Heart left ventricle (tissue), 16 donors: ENCODE results near the gene TMEM11. TPM values are rescaled to one million over a fixed set of nuclear protein-coding genes. Genes with fewer than 3 reads are reported as not detected.
"Not testable (repeated sequence)": the region's sequence is repeated elsewhere in the genome, so short reads cannot be mapped to it uniquely, and the experiment has no call there.

Source experiments
- ATAC-seq, 4 donors: fragments of 200-7000 bp; cut with Tn5 transposase; one replicate each; pipeline ENCODE4 v1.9.1; 2020 to 2022; ENCODE audit warnings: moderate library complexity in 4 of 4, mild to moderate bottlenecking in 3 of 4, moderate number of reproducible peaks in 1 of 4
- DNase-seq, 5 donors: peaks; one replicate each; pipeline ENCODE4 v3.0.0-alpha.2; 2020
- H3K27ac ChIP-seq, 12 donors: fragments of 200-600 bp; sonication (generic) in 4 of 12; one replicate each; pipeline versions ENCODE4 v1.5.0 to v1.8.0; 2016 to 2022; ENCODE audit warnings: mild to moderate bottlenecking in 2 of 12
- H3K27me3 ChIP-seq, 9 donors: fragments of 200-600 bp; sonication (generic) in 2 of 9; one replicate each; pipeline versions ENCODE4 v1.5.1 to v1.8.0; 2016 to 2022; ENCODE audit warnings: mild to moderate bottlenecking in 3 of 9
- H3K36me3 ChIP-seq, 9 donors: fragments of 200-600 bp; sonication (generic) in 2 of 9; one replicate each; pipeline versions ENCODE4 v1.5.0 to v1.8.0; 2018 to 2022; ENCODE audit warnings: mild to moderate bottlenecking in 2 of 9
- H3K4me1 ChIP-seq, 12 donors: fragments of 200-600 bp; sonication (generic) in 4 of 12; one replicate each; pipeline versions ENCODE4 v1.5.0 to v1.8.0; 2016 to 2022; ENCODE audit warnings: mild to moderate bottlenecking in 3 of 12
- H3K4me3 ChIP-seq, 12 donors: fragments of 200-600 bp; sonication (generic) in 4 of 12; one replicate each; pipeline versions ENCODE4 v1.5.0 to v1.8.0; 2017 to 2022; ENCODE audit warnings: mild to moderate bottlenecking in 9 of 12, moderate library complexity in 4 of 12
- H3K9me3 ChIP-seq, 12 donors: fragments of 200-600 bp; sonication (generic) in 4 of 12; one replicate each; pipeline versions ENCODE4 v1.5.0 to v1.8.0; 2016 to 2022; ENCODE audit warnings: mild to moderate bottlenecking in 1 of 12
- CTCF ChIP-seq, 12 donors: fragments of 200-600 bp; sonication (generic) in 4 of 12; IDR thresholded peaks; one replicate each; pipeline versions ENCODE4 v1.5.0 to v1.8.0; 2018 to 2022; ENCODE audit warnings: antibody characterized with exemption in 12 of 12, mild to moderate bottlenecking in 5 of 12
- POLR2A ChIP-seq, 2 donors: fragments of 450-650 bp; IDR thresholded peaks; one replicate each; pipeline ENCODE4 v1.6.1; 2017; ENCODE audit warnings: antibody characterized with exemption in 2 of 2, mild to moderate bottlenecking in 2 of 2, moderate library complexity in 2 of 2
- WGBS, 4 donors: extraction: QIAGEN DNeasy Blood & Tissue Kit in 2 of 4; methylation state at CpG; one replicate each; pipeline versions ENCODE4 v1.1.5 to v1.1.7; 2013 to 2018; 5-methylcytosine and 5-hydroxymethylcytosine counted together
- intact Hi-C, 10 donors: fragments of 100-400 bp; cut with DNase I; formaldehyde crosslinking; loops; one replicate each; pipeline versions ENCODE4 v1.11.1 to v1.14.2; 2022
- polyA plus RNA-seq, 2 donors: library from polyadenylated mRNA; stranded (reverse); fragments of 200-250 nt; gene quantifications; one replicate each; pipeline ENCODE4 v1.2.3, GENCODE V29; 2013
- total RNA-seq, 9 donors: library from RNA; depleted of rRNA in 2 of 9; stranded (reverse); fragments of >200 nt in 2 of 9; fragmentation: NEBNext Ultra II Directional in 3 of 9; extraction: Animal tissue kit (Norgen Biotek cat#: 25700) in 3 of 9; gene quantifications; one replicate each; pipeline versions ENCODE4 v1.1.0 to v1.2.4, GENCODE V29; 2016 to 2023
- donor health status: ischemic (EF 13 %, LVEDD 7.1; RV severe dilation, severe dysfunction).
- donor health status: healthy with polysubstance abuse.
- donor health status: DM: no; HTN: yes; CAD: no.
- donor health status: DM: no; HTN: no; CAD: no.
- donor health status: ischemic (EF 25% LVEDD 6.9; RV normal size, moderate dysfunction).
- donor health status: ischemic (EF 25% LVEDD 5.7; RV mildly dilated, moderate dysfunction).
- donor health status: healthy.
- donor health status: DM: yes; HTN: yes; CAD: no.
- donor health status: ischemic (EF 35%, LVEDD 5.7; RV mildly dilated, moderate dysfunction).
- donor health status: nonischemic (EF 11% LVEDD 7.7; RV severe dilation, severe dysfunction).
- donor health status: DM: yes; HTN: yes; CAD: no.
- donor health status: PGD.
- donor health status: ischemic (EF 29% LVEDD 5.4; RV normal size, mild dysfunction).
- donor health status: nonischemic (EF 23%, LVEDD 6.1; RV moderate dilation, normal function).

TMEM11 gene
- total and polyA plus RNA-seq, 11 donors, result 23.2 to 59.7 (median 33.0) TPM

GRCh38 chr17:21193031-21193430 lies 20.9 kb downstream of the TMEM11 start:
- H3K36me3 ChIP-seq, result peaks cover 0 to 62% (median 36%) of the 10 kb centered on the region in 9 donors
- intact Hi-C loops, result no loop called here
- WGBS, 4 donors, result 83 to 88% (median 85%) methylated on average over 5 of the region's 5 CpGs
- TF ChIP-seq CTCF (IDR thresholded peaks at IDR 0.05), result no peak
- no peak for TF ChIP-seq POLR2A (IDR thresholded peaks at IDR 0.05)
- peaks cover 0 to 41% (median 24%) of the 10 kb centered on the region in 12 donors for H3K4me1 ChIP-seq
- no peak overlapping the region for H3K27ac ChIP-seq
- DNase-seq (no peak), ATAC-seq (no peak)
- H3K4me3 ChIP-seq, result no peak overlapping the region
- H3K9me3 ChIP-seq, result no peaks in the 10 kb centered on the region
- no peaks in the 10 kb centered on the region for H3K27me3 ChIP-seq

- H3K4me3 ChIP-seq, H3K27me3 ChIP-seq, ATAC-seq, intact Hi-C loops, H3K9me3 ChIP-seq, DNase-seq: not testable (repeated sequence)
- H3K36me3 ChIP-seq, result peaks cover 0 to 56% (median 30%) of the 10 kb centered on the region in 9 donors
- 91 to 95% (median 94%) methylated on average over 7 of the region's 7 CpGs for WGBS, 4 donors
- peaks cover 0 to 41% (median 24%) of the 10 kb centered on the region in 12 donors for H3K4me1 ChIP-seq
- peak overlapping the region in 1 of 12 donors; percentile 20 for H3K27ac ChIP-seq
Measured at GRCh38 chr17:21192414-21192813, 21.5 kb downstream of the TMEM11 start.

GRCh38 chr17:21191698-21192097 lies 22.3 kb downstream of the TMEM11 start:
- intact Hi-C loops, result no loop called here
- TF ChIP-seq POLR2A (IDR thresholded peaks at IDR 0.05), result no peak
- TF ChIP-seq CTCF (IDR thresholded peaks at IDR 0.05), result no peak
- ATAC-seq (peak in 1 of 4 donors; percentile 49), DNase-seq (no peak)
- 52 to 73% (median 52%) methylated on average over 2 of the region's 2 CpGs for WGBS, 4 donors
- H3K27ac ChIP-seq, result peak overlapping the region in 5 of 12 donors; percentile 0 to 39 (median 20)
- peaks cover 0 to 44% (median 27%) of the 10 kb centered on the region in 12 donors for H3K4me1 ChIP-seq
- no peaks in the 10 kb centered on the region for H3K9me3 ChIP-seq
- H3K27me3 ChIP-seq, result no peaks in the 10 kb centered on the region
- H3K36me3 ChIP-seq, result peaks cover 0 to 49% (median 23%) of the 10 kb centered on the region in 9 donors
- no peak overlapping the region for H3K4me3 ChIP-seq

GRCh38 chr17:21190078-21190477 lies 23.9 kb downstream of the TMEM11 start:
- H3K9me3 ChIP-seq, result no peaks in the 10 kb centered on the region
- no peaks in the 10 kb centered on the region for H3K27me3 ChIP-seq
- DNase-seq (no peak), ATAC-seq (no peak)
- H3K4me1 ChIP-seq, result peaks cover 0 to 48% (median 32%) of the 10 kb centered on the region in 12 donors
- TF ChIP-seq CTCF (IDR thresholded peaks at IDR 0.05) (no peak), POLR2A (IDR thresholded peaks at IDR 0.05) (no peak)
- H3K36me3 ChIP-seq, result peaks cover 0 to 61% (median 33%) of the 10 kb centered on the region in 9 donors
- H3K27ac ChIP-seq, result no peak overlapping the region
- intact Hi-C loops, result no loop called here
- no peak overlapping the region for H3K4me3 ChIP-seq
- 91 to 95% (median 94%) methylated on average over 6 of the region's 6 CpGs for WGBS, 4 donors

GRCh38 chr17:21189361-21189760 lies 24.6 kb downstream of the TMEM11 start:
- ATAC-seq, result no peak
- TF ChIP-seq CTCF (IDR thresholded peaks at IDR 0.05) (no peak), POLR2A (IDR thresholded peaks at IDR 0.05) (no peak)
- no peak overlapping the region for H3K27ac ChIP-seq
- H3K4me3 ChIP-seq, result no peak overlapping the region
- intact Hi-C loops, result no loop called here
- H3K9me3 ChIP-seq, result no peaks in the 10 kb centered on the region
- DNase-seq, result no peak
- H3K36me3 ChIP-seq, result peaks cover 0 to 68% (median 40%) of the 10 kb centered on the region in 9 donors
- H3K27me3 ChIP-seq, result no peaks in the 10 kb centered on the region
- peaks cover 0 to 42% (median 28%) of the 10 kb centered on the region in 12 donors for H3K4me1 ChIP-seq
- WGBS, 4 donors, result 94 to 98% (median 97%) methylated on average over 4 of the region's 4 CpGs
